Endothelial cell of umbilical vein (primary cell): ENCODE data around the gene CTNND2. TPM values are rescaled to one million over a fixed set of nuclear protein-coding genes. Genes with fewer than 3 reads are reported as not detected.

Source experiments
- BruUV-seq: library from RNA; stranded (reverse); fragments of 400-500 nt; replicated peaks from 2 replicates; lab custom pipeline; 2021; lab: Mats Ljungman, UMichigan
- CTCF ChIA-PET: fragments of 300-600, 350-600 bp; sonication (Branson Sonifier 250); formaldehyde crosslinking; loops from one replicate; lab custom pipeline; 2021; ENCODE audit warnings: antibody characterized with exemption, inconsistent platforms; lab: Charles Lee
- POLR2A ChIA-PET: fragments of 300-600, 350-600 bp; sonication (Branson Sonifier 250); formaldehyde crosslinking; loops from one replicate; lab custom pipeline; 2021; ENCODE audit warnings: antibody characterized with exemption, inconsistent platforms; lab: Charles Lee
- DNase-seq: peaks from one replicate; pipeline ENCODE4 v3.0.0-alpha.2; 2011; ENCODE audit warnings: low read depth, low spot score
- FAIRE-seq: peaks from 2 replicates; lab custom pipeline; 2011; peaks lifted over from hg19 to GRCh38; lab: Jason Lieb, UNC
- H2AFZ ChIP-seq: 2 replicates; pipeline ENCODE4 v1.6.0; 2012; ENCODE audit warnings: low read depth, low read length, control low read depth, inconsistent platforms
- H3K27ac ChIP-seq: 2 replicates; pipeline ENCODE4 v1.5.1; 2011; ENCODE audit warnings: low read depth, mild to moderate bottlenecking, control low read depth, low read length, moderate library complexity; ENCODE audit not compliant: insufficient read depth
- H3K27me3 ChIP-seq, 2 experiments: 2 replicates each; pipeline versions ENCODE4 v1.6.0 to v1.6.1; 2011; ENCODE audit warnings: low read length in 2 of 2, mixed read lengths in 1 of 2; ENCODE audit not compliant: control insufficient read depth in 2 of 2, insufficient read depth in 2 of 2
- H3K36me3 ChIP-seq, 2 experiments: 2 replicates in 1 of 2; 3 replicates in 1 of 2; pipeline ENCODE4 v1.5.1; 2011; ENCODE audit warnings: low read length in 2 of 2, mild to moderate bottlenecking in 1 of 2, moderate library complexity in 1 of 2; ENCODE audit not compliant: control insufficient read depth in 2 of 2, insufficient read depth in 2 of 2; ENCODE audit errors: extremely low read depth in 1 of 2
- H3K4me1 ChIP-seq: 3 replicates; pipeline ENCODE4 v1.5.1; 2011; ENCODE audit warnings: mild to moderate bottlenecking, low read length; ENCODE audit not compliant: control insufficient read depth, insufficient read depth; ENCODE audit errors: extremely low read depth
- H3K4me2 ChIP-seq: 2 replicates; pipeline ENCODE4 v1.6.1; 2011; ENCODE audit warnings: low read length, control low read depth, mixed read lengths; ENCODE audit not compliant: insufficient read depth
- H3K4me3 ChIP-seq, 3 experiments: fragments of 200-600 bp in 1 of 3; sonication (generic), shearing (Covaris generic) in 1 of 3; replicated peaks in 1 of 3; 2 replicates each; pipeline ENCODE4 v1.5.1; 2011 to 2016; ENCODE audit warnings: control low read depth in 3 of 3, low read length in 3 of 3, mild to moderate bottlenecking in 2 of 3, inconsistent platforms in 1 of 3, low read depth in 1 of 3, moderate library complexity in 1 of 3; ENCODE audit not compliant: insufficient read depth in 1 of 3
- H3K79me2 ChIP-seq: 2 replicates; pipeline ENCODE4 v1.6.0; 2012; ENCODE audit warnings: low read length, inconsistent platforms; ENCODE audit not compliant: control insufficient read depth, insufficient read depth
- H3K9ac ChIP-seq: replicated peaks from 2 replicates; pipeline ENCODE3; 2011; ENCODE audit warnings: low read length, control low read depth; ENCODE audit not compliant: insufficient read depth; ENCODE audit errors: extremely low read depth
- H3K9me1 ChIP-seq: replicated peaks from 3 replicates; pipeline ENCODE4 v1.6.0; 2011; ENCODE audit warnings: mild to moderate bottlenecking, low read length; ENCODE audit not compliant: control insufficient read depth, insufficient read depth; ENCODE audit errors: extremely low read depth
- H3K9me3 ChIP-seq: replicated peaks from 2 replicates; pipeline ENCODE4 v1.5.1; 2012; ENCODE audit warnings: low read length, inconsistent platforms; ENCODE audit not compliant: control insufficient read depth, insufficient read depth
- H4K20me1 ChIP-seq: replicated peaks from 2 replicates; pipeline ENCODE3; 2011; ENCODE audit warnings: mild to moderate bottlenecking, low read length; ENCODE audit not compliant: control insufficient read depth, insufficient read depth; ENCODE audit errors: extremely low read depth
- CTCF ChIP-seq, 2 donors: IDR thresholded peaks; 1 replicate in 1 of 2; 2 replicates in 1 of 2; pipeline ENCODE4 v1.5.1; 2011; ENCODE audit warnings: low read length in 2 of 2, mild to moderate bottlenecking in 2 of 2, moderate library complexity in 2 of 2, control low read depth in 1 of 2, inconsistent platforms in 1 of 2, low read depth in 1 of 2; ENCODE audit not compliant: insufficient read depth in 1 of 2; ENCODE audit errors: extremely low read depth in 1 of 2
- EZH2 ChIP-seq: IDR thresholded peaks from 2 replicates; pipeline ENCODE4 v1.6.1; 2012; ENCODE audit warnings: borderline replicate concordance, low read depth, mild to moderate bottlenecking, moderate library complexity, low read length, inconsistent platforms; ENCODE audit not compliant: severe bottlenecking
- FOS ChIP-seq: IDR thresholded peaks from 2 replicates; pipeline ENCODE4 v1.6.1; 2011; ENCODE audit warnings: mild to moderate bottlenecking, low read length, moderate library complexity, borderline replicate concordance; ENCODE audit not compliant: insufficient read depth
- GATA2 ChIP-seq: IDR thresholded peaks from 2 replicates; pipeline ENCODE4 v1.7.0; 2011; ENCODE audit warnings: low read depth, mild to moderate bottlenecking, moderate library complexity, mixed read lengths, low read length; ENCODE audit not compliant: insufficient read length, insufficient read depth
- JUN ChIP-seq: IDR thresholded peaks from 2 replicates; pipeline ENCODE4 v1.6.1; 2011; ENCODE audit warnings: borderline replicate concordance, low read depth; ENCODE audit not compliant: insufficient read length, insufficient read depth
- MAX ChIP-seq: IDR thresholded peaks from 2 replicates; pipeline ENCODE4 v1.6.1; 2011; ENCODE audit not compliant: insufficient read depth, insufficient read length
- MYC ChIP-seq: IDR thresholded peaks from one replicate; pipeline ENCODE4 v1.6.1; 2011; ENCODE audit warnings: mild to moderate bottlenecking, low read depth, low read length
- POLR2A ChIP-seq: IDR thresholded peaks from 2 replicates; pipeline ENCODE4 v1.6.1; 2012; ENCODE audit warnings: low read depth, mild to moderate bottlenecking, control low read depth, low read length
- POLR2AphosphoS5 ChIP-seq: IDR thresholded peaks from 2 replicates; pipeline ENCODE4 v1.6.1; 2012; ENCODE audit warnings: low read depth, mild to moderate bottlenecking, control low read depth, low read length, moderate library complexity; ENCODE audit not compliant: insufficient read depth
- dilution Hi-C: fragments of 300-500 bp; cut with MboI; formaldehyde crosslinking; loops from one replicate; pipeline ENCODE4 v1.15.0; 2019; ENCODE audit warnings: low sequenced_read_pairs; ENCODE audit not compliant: extremely low pct_ligation_motif_present
- intact Hi-C: fragments of 100-400 bp; cut with micrococcal nuclease; formaldehyde crosslinking; loops from one replicate; pipeline ENCODE4 v1.10.0; 2022
- polyA plus RNA-seq, 4 experiments: library from polyadenylated mRNA; depleted of rRNA in 3 of 4; stranded (reverse) in 3 of 4; unstranded in 1 of 4; fragments of >200 nt; gene quantifications; 2 replicates each; pipeline versions ENCODE4 v1.2.1 to v1.2.3, GENCODE V29; 2011 to 2012; ENCODE audit warnings: missing spikeins in 1 of 4
- total RNA-seq: library from RNA; stranded (reverse); gene quantifications from 2 replicates; pipeline ENCODE4 v1.2.3, GENCODE V29; 2021

Gene CTNND2
- total and polyA plus RNA-seq, 2 donors (not counting 3 experiments of a cell fraction or from before 2014, with no cell fraction given), result not detected

GRCh38 chr5:10941900-10942299 is 962.3 kb downstream of the CTNND2 start:
- H2AFZ ChIP-seq, result no peak overlapping the region
- H3K4me2 ChIP-seq, result no peak overlapping the region
- ChIA-PET CTCF (no interaction called here), POLR2A (no interaction called here)
- H3K79me2 ChIP-seq, result no peaks in the 10 kb centered on the region
- intact Hi-C loops (no loop called here), dilution Hi-C loops (no loop called here)
- no peaks in the 10 kb centered on the region for H3K27me3 ChIP-seq
- H3K9ac ChIP-seq, result no peak overlapping the region
- H3K4me1 ChIP-seq, result no peaks in the 10 kb centered on the region
- H3K36me3 ChIP-seq, result no peaks in the 10 kb centered on the region
- no peak overlapping the region for H3K27ac ChIP-seq
- no peaks in the 10 kb centered on the region for H3K9me1 ChIP-seq
- no peaks in the 10 kb centered on the region for H3K9me3 ChIP-seq
- DNase-seq (no peak), FAIRE-seq (no peak)
- no peaks in the 10 kb centered on the region for H4K20me1 ChIP-seq
- no peak overlapping the region for H3K4me3 ChIP-seq
- no peak for TF ChIP-seq MYC
- no peak for TF ChIP-seq MAX
- TF ChIP-seq JUN, result no peak
- TF ChIP-seq GATA2, result no peak
- TF ChIP-seq FOS, result no peak
- no peak for TF ChIP-seq EZH2
- TF ChIP-seq CTCF (IDR thresholded peaks at IDR 0.05; ENCODE audit: extremely low read depth in 1 of 2, insufficient read depth in 1 of 2, low read depth in 1 of 2, low read length in 2 of 2), result no peak
- TF ChIP-seq POLR2AphosphoS5, result no peak
- TF ChIP-seq POLR2A, result no peak
- no TSS peak for BruUV-seq
